Keratinocyte (primary cell): ENCODE measurements around the gene FGFR2. TPM values are rescaled to one million over a fixed set of nuclear protein-coding genes. Genes with fewer than 3 reads are reported as not detected.

Experiments
- DNase-seq: peaks from one replicate; pipeline ENCODE4 v3.0.0-alpha.2; 2011; ENCODE audit warnings: low read depth, missing footprints, low spot score
- FAIRE-seq: peaks from 2 replicates; lab custom pipeline; 2011; peaks lifted over from hg19 to GRCh38; lab: Jason Lieb, UNC
- H2AFZ ChIP-seq: 2 replicates; pipeline ENCODE4 v1.6.0; 2012; ENCODE audit warnings: low read length, control low read depth, inconsistent platforms; ENCODE audit not compliant: control insufficient read depth
- H3K27ac ChIP-seq: 2 replicates; pipeline ENCODE4 v1.5.1; 2011; ENCODE audit warnings: low read length; ENCODE audit not compliant: control insufficient read depth, insufficient read depth
- H3K27me3 ChIP-seq: 3 replicates; pipeline ENCODE4 v1.6.0; 2011; ENCODE audit warnings: low read length; ENCODE audit not compliant: control insufficient read depth, insufficient read depth; ENCODE audit errors: extremely low read depth
- H3K36me3 ChIP-seq, 2 experiments: 2 replicates in 1 of 2; 3 replicates in 1 of 2; pipeline ENCODE4 v1.5.1; 2011; ENCODE audit warnings: low read length in 2 of 2, mild to moderate bottlenecking in 1 of 2; ENCODE audit not compliant: control insufficient read depth in 2 of 2, insufficient read depth in 2 of 2; ENCODE audit errors: extremely low read depth in 1 of 2
- H3K4me1 ChIP-seq: 3 replicates; pipeline ENCODE4 v1.5.1; 2011; ENCODE audit warnings: low read length; ENCODE audit not compliant: control insufficient read depth, insufficient read depth; ENCODE audit errors: extremely low read depth
- H3K4me2 ChIP-seq: 3 replicates; pipeline ENCODE4 v1.6.0; 2011; ENCODE audit warnings: low read depth, low read length; ENCODE audit not compliant: control insufficient read depth, insufficient read depth; ENCODE audit errors: extremely low read depth
- H3K4me3 ChIP-seq, 3 experiments: fragments of 200-600 bp in 1 of 3; sonication (generic) in 1 of 3; 2 replicates in 2 of 3; 3 replicates in 1 of 3; pipeline ENCODE4 v1.5.1; 2011 to 2016; ENCODE audit warnings: low read length in 3 of 3, mild to moderate bottlenecking in 3 of 3, control low read depth in 2 of 3, inconsistent platforms in 1 of 3, low read depth in 1 of 3, mixed read lengths in 1 of 3, mixed run types in 1 of 3, moderate library complexity in 1 of 3; ENCODE audit not compliant: control insufficient read depth in 2 of 3, insufficient read depth in 2 of 3; ENCODE audit errors: extremely low read depth in 1 of 3
- H3K79me2 ChIP-seq: 2 replicates; pipeline ENCODE4 v1.6.0; 2012; ENCODE audit warnings: low read length; ENCODE audit not compliant: control insufficient read depth, insufficient read depth
- H3K9ac ChIP-seq: 3 replicates; pipeline ENCODE4 v1.6.0; 2011; ENCODE audit warnings: low read length; ENCODE audit not compliant: control insufficient read depth, insufficient read depth; ENCODE audit errors: extremely low read depth
- H3K9me1 ChIP-seq: 3 replicates; pipeline ENCODE4 v1.6.0; 2011; ENCODE audit warnings: low read length; ENCODE audit not compliant: control insufficient read depth, insufficient read depth; ENCODE audit errors: extremely low read depth
- H3K9me3 ChIP-seq: 2 replicates; pipeline ENCODE4 v1.5.1; 2012; ENCODE audit warnings: low read depth, low read length; ENCODE audit not compliant: control insufficient read depth
- H4K20me1 ChIP-seq: 3 replicates; pipeline ENCODE4 v1.6.0; 2011; ENCODE audit warnings: low read length; ENCODE audit not compliant: control insufficient read depth, insufficient read depth; ENCODE audit errors: extremely low read depth
- CTCF ChIP-seq, 3 experiments: IDR thresholded peaks in 1 of 3; conservative IDR thresholded peaks in 1 of 3; optimal IDR thresholded peaks in 1 of 3; 2 replicates in 2 of 3; 3 replicates in 1 of 3; pipeline versions ENCODE3 to v1.5.1; 2011; ENCODE audit warnings: low read length in 3 of 3, mild to moderate bottlenecking in 3 of 3, moderate library complexity in 2 of 3, control low read depth in 1 of 3, inconsistent platforms in 1 of 3; ENCODE audit not compliant: insufficient read depth in 2 of 3; ENCODE audit errors: extremely low read depth in 1 of 3
- EZH2 ChIP-seq: IDR thresholded peaks from one replicate; pipeline ENCODE4 v1.6.1; 2012; ENCODE audit warnings: inconsistent platforms, mild to moderate bottlenecking, low read length, moderate library complexity
- dilution Hi-C: fragments of 300-500 bp; cut with MboI; formaldehyde crosslinking; loops from one replicate; pipeline ENCODE4 v1.7.0; 2020; ENCODE audit warnings: low sequenced_read_pairs; ENCODE audit not compliant: extremely low pct_ligation_motif_present
- polyA plus RNA-seq, 5 experiments: library from polyadenylated mRNA; depleted of rRNA in 3 of 5; stranded (reverse) in 3 of 5; stranded (forward) in 1 of 5; unstranded in 1 of 5; fragments of >200 nt; gene quantifications; 1 replicate in 1 of 5; 2 replicates in 3 of 5; 3 replicates in 1 of 5; pipeline versions ENCODE4 v1.2.1 to v1.2.3, GENCODE V29; 2011 to 2012; ENCODE audit warnings: missing spikeins in 2 of 5, low read depth in 1 of 5, low replicate concordance in 1 of 5

Gene FGFR2
- polyA plus RNA-seq, 1 donor (not counting 4 experiments of a cell fraction or from before 2014, with no cell fraction given): 20.6 TPM

GRCh38 chr10:121511460-121511859 lies 86.8 kb downstream of the FGFR2 start:
- H3K4me1 ChIP-seq: peaks cover 10% of the 10 kb centered on the region
- H3K4me2 ChIP-seq: no peak overlapping the region
- no peak overlapping the region for H3K4me3 ChIP-seq
- H3K9ac ChIP-seq: no peak overlapping the region
- no peak overlapping the region for H2AFZ ChIP-seq
- TF ChIP-seq EZH2: no peak
- no peak for TF ChIP-seq CTCF (optimal IDR thresholded peaks at IDR 0.05 in 1 of 3, IDR thresholded peaks at IDR 0.05 in 1 of 3, conservative IDR thresholded peaks at IDR 0.05 in 1 of 3; ENCODE audit: extremely low read depth in 1 of 3, insufficient read depth in 2 of 3, low read length in 3 of 3)
- no peaks in the 10 kb centered on the region for H4K20me1 ChIP-seq
- dilution Hi-C loops: no loop called here
- no peaks in the 10 kb centered on the region for H3K79me2 ChIP-seq
- H3K27me3 ChIP-seq: no peaks in the 10 kb centered on the region
- H3K9me1 ChIP-seq: no peaks in the 10 kb centered on the region
- H3K27ac ChIP-seq: no peak overlapping the region
- no peak for FAIRE-seq
- H3K9me3 ChIP-seq: no peaks in the 10 kb centered on the region
- peaks cover 0 to 3% of the 10 kb centered on the region in 2 experiments for H3K36me3 ChIP-seq
- DNase-seq: no peak

GRCh38 chr10:121510201-121510771 lies 88.0 kb downstream of the FGFR2 start:
- Histone ChIP-seq H4K20me1 (no peaks in the 10 kb centered on the region), H3K9ac (no peak overlapping the region), H3K9me3 (no peaks in the 10 kb centered on the region), H3K4me3 (no peak overlapping the region), H3K4me1 (peaks cover 10% of the 10 kb centered on the region), H3K4me2 (no peak overlapping the region), H3K9me1 (no peaks in the 10 kb centered on the region), H2AFZ (no peak overlapping the region), H3K27me3 (no peaks in the 10 kb centered on the region), H3K27ac (no peak overlapping the region), H3K36me3 (peaks cover 0 to 3% of the 10 kb centered on the region in 2 experiments), H3K79me2 (no peaks in the 10 kb centered on the region)
- TF ChIP-seq CTCF (optimal IDR thresholded peaks at IDR 0.05 in 1 of 3, IDR thresholded peaks at IDR 0.05 in 1 of 3, conservative IDR thresholded peaks at IDR 0.05 in 1 of 3; ENCODE audit: extremely low read depth in 1 of 3, insufficient read depth in 2 of 3, low read length in 3 of 3) (no peak), EZH2 (no peak)
- FAIRE-seq (peak; percentile 48), DNase-seq (no peak)
- dilution Hi-C loops: no loop called here
